Limb (tissue), 2 donors: ENCODE results near the gene TENT4B.
A peak's percentile ranks its signal among the peaks of the same experiment; 100 is the strongest.
"Not testable (repeated sequence)": the region's sequence is repeated elsewhere in the genome, so short reads cannot be mapped to it uniquely, and the experiment has no call there.

Experiments
- DNase-seq, 2 donors: peaks; one replicate each; pipeline ENCODE4 v3.0.0-alpha.2; 2016; ENCODE audit errors: extremely low spot score in 2 of 2

The TENT4B gene

DNA sequence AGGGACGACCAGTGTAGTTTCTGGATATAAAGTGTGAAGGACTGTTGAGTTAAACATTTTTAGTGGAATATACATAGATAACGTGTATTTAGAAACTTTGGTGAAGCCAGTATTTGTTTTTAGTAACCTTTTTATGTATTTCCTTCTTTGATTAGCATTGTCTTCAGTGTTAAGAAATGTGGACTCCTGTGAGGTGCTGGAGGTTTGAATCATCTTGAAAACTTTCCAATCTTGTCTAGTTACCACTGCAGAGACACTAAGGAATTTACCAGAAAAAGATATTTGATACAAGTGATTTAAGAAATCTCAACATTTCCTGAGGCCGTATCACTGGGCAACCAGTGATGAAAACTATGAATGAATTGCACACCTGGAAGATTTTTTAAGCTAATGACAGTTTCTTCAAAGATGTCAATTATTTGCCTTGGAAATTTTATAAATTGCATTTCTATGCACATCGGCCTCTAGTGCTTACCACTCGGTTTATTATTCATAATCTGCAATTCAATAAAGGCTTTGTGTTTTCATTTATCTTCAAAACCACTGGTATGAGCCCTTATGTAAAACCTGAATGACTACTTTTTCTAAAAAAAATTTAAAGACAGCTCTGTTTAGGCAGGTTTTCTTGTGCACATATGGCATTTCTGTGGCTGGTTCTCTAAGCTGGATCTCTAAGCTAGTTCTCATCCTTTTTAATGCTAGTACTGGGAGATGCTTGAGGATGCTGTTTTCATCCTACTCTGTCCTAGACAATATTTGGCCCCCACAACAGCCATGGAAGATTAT, 81.9 kb downstream of the TENT4B start:
- DNase-seq: no peak

DNA sequence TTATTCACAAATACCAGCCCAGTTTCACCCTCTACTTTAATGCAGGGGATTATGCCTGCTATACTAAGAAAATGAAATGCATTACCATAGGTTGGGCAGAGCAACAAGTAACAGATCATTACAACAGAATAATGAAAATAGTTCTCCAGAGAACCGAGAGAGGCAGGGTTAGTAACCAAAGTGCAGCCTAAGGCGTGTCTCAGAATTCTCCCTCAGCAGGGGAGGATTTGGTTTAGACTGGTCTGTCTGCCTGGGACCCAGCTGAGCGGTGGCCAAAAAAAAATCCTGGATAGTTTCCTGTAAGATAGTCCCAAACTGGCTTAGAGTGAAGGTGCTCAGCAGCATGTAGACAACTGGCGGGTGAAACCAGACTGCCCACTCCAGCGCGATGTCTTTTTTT, 82.5 kb downstream of the TENT4B start:
- DNase-seq: no peak

DNA sequence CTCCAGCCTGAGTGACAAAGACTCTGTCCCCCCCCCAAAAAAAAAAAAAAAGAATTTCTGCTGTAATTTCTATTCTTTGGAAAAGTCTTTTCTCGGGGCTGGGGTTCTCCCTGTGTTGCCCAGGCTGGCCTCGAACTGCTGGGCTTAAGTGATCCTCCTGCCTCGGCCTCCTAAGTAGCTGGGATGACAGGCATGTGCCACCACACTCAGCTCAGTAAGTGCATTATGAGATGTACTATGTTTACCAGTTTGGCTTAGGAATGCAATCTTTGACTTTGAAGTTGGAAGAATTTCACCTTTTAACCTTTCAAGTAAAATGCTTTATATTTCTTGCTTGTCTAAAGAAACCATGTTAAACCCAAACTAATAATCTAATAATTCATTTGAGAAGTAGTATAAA, 85.2 kb downstream of the TENT4B start:
- DNase-seq: no peak

DNA sequence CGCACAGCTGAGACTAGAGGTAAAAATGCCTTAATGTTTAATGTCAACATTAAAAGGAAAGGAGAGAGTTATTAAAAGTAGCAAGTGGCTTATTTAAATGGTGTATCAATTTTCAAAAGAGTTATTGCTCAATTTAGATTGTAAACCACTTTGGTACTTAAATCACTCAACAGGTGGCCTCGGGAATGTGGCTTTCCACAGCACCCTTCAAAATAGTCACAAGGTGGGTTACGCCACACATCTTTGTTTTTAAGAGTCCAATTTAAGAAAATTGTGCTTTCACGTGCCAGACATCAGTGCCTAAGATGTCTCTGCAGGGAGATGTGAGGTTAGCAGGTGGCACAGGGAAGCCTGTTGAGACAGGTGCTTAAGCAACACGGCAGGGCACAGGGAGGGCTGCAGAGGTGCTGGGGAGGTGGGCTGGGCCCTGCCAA, 85.8 kb downstream of the TENT4B start:
- DNase-seq: no peak

GRCh38 chr16:50243024-50243423, 89.9 kb downstream of the TENT4B start:
- DNase-seq: not testable (repeated sequence)

DNA sequence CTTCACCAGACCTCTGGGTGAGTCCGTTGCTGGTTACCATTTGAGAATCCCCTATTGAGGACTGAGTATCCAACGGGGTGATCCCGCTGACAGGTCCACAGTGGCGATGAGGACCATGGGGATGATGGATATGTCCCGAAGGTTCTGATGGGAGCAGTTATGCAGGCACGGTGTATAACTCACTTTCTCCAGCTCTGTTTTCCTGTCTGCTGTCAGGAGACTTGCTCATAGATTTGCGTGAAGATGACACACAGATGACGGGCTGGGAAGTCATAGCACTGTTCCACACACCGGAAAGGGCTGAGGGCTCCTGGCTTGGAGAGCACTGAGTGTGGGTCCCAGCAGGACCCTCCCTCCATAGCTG, 91.0 kb downstream of the TENT4B start:
- DNase-seq: no peak

GRCh38 chr16:50244504-50245416, 91.7 kb downstream of the TENT4B start:
- no peak for DNase-seq

- DNase-seq: peak in 1 of 2 donors; percentile 67
These were observed 92.6 kb downstream of the TENT4B start for GRCh38 chr16:50245417-50246298.

GRCh38 chr16:50246299-50247122, 93.4 kb downstream of the TENT4B start:
- DNase-seq: peak in 1 of 2 donors; percentile 64

- DNase-seq: no peak
These were observed 94.2 kb downstream of the TENT4B start for GRCh38 chr16:50247123-50247905.

DNA sequence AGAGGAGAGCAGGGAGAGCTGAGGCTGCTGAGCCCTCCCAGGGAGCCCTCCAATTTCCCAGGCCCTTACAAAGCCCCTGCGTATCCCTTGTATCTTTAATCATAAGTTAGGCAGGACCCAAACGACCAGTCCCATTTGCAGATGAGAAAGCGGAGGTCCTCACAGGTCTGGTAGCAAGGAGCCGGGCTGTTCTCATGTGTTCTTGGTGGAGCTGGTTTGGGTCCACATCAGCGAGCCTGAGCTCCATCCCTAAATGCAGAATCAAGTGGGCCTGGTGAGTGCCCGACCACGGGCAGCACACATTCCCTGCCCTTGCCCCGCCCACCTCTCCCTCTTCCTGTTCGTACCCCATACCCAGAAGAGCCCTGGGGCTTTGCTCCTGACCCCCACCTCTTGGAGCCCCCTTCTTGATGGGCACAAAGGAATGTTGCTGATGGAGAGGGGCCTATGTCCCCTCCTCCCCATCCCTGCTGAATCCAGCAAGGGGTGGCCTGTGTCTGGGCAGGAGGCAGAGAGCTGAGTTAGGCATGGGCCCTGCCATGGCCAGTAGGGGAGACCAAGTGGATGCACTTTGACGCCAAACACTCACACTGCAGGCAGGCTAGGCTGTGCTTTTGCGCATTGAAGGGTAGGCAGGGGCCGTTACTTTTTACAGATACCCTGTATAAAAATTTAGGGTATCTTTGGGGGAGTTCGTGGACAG, 95.0 kb downstream of the TENT4B start:
- no peak for DNase-seq

GRCh38 chr16:50248845-50249244, 95.7 kb downstream of the TENT4B start:
- DNase-seq: no peak

DNA sequence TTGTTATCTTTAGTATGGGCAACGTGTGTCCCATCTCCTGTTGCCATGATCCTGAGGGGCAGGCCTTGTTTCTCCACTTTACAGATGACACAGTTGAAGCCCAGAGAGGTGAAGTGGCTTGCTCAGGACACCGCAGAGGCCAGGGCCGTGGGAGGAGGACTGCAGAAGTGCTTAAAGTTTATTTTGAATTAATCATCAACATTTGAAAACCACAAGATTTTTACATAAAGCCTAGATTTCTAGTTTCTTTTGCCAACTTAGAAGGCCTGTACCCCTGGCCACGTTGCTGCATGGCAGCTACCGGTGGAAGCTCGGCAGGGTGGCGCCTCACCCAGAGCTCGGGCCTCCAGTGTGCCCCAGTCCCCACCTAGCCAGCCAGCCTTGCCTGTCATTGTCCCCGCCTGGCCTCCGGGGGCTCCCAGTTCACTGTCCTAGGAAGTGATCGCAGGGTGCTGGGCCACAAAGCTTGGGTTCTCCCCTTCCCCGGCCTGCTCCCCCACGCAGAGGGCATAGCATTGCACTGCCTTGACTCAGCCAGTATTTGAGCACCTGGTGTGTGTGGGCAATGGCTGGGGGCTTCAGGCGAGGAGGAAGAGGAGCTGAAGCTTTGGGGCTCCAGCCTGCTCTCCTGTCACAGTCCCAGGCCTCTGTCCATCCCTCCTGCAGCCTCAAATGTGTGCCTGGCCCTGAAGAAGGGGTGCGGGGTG, 98.4 kb downstream of the TENT4B start:
- no peak for DNase-seq

GRCh38 chr16:50252082-50252611, 99.0 kb downstream of the TENT4B start:
- no peak for DNase-seq

DNA sequence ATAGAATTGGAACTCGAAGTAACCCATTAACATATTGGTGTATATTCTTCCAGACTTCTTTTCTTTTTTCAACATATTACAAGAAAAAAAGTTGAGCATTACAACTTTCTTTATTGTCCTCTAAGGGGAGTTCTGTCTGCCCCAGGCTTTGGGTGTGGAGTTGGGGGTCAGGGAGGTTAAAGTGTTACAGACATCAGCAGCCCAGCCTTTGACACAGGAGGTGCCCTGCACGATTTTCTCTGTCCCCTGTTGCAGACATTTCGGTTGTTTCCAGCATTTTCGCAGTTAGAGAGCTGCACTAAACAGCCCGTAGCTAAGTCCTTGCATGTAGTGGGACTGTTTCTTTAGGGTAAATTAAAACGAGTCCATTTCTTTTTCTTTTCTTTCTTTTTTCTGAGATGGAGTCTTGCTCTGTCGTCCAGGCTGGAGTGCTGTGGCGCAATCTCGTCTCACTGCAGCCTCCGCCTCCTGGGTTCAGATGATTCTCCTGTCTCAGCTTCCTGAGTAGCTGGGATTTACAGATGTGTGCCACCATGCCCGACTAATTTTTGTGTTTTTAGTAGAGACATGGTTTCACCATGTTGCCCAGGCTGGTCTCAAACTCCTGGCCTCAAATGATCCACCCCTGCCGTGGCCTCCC, 99.9 kb downstream of the TENT4B start:
- no peak for DNase-seq

GRCh38 chr16:50253514-50253910, 100.4 kb downstream of the TENT4B start:
- no peak for DNase-seq

GRCh38 chr16:50254072-50254471, 101.0 kb downstream of the TENT4B start:
- DNase-seq: no peak

DNA sequence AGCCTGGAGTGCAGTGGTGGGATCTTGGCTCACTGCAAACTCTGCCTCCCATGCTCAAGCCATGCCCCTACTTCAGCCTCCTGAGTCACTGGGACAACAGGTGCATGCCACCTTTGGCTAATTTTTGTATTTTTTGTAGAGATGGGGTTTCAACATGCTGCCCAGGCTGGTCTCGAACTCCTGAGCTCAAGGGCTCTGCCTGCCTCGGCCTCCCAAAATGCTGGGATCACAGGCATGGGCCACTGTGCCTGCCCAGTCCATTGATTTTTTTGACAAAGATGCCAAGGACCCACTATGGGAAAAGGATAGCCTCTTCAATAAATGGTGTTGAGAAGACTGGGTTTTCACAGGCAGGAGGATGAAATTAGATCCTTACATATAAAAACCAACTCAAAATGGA, 102.4 kb downstream of the TENT4B start:
- no peak for DNase-seq
